ENCODE measurements around the gene HS6ST3. TPM values are rescaled to one million over a fixed set of nuclear protein-coding genes. Genes with fewer than 3 reads are reported as not detected.

The HS6ST3 gene
- total and polyA plus RNA-seq, 2 of the 13 experiments (the other 11 are each of a cell fraction or from before 2014, with no cell fraction given): not detected

DNA sequence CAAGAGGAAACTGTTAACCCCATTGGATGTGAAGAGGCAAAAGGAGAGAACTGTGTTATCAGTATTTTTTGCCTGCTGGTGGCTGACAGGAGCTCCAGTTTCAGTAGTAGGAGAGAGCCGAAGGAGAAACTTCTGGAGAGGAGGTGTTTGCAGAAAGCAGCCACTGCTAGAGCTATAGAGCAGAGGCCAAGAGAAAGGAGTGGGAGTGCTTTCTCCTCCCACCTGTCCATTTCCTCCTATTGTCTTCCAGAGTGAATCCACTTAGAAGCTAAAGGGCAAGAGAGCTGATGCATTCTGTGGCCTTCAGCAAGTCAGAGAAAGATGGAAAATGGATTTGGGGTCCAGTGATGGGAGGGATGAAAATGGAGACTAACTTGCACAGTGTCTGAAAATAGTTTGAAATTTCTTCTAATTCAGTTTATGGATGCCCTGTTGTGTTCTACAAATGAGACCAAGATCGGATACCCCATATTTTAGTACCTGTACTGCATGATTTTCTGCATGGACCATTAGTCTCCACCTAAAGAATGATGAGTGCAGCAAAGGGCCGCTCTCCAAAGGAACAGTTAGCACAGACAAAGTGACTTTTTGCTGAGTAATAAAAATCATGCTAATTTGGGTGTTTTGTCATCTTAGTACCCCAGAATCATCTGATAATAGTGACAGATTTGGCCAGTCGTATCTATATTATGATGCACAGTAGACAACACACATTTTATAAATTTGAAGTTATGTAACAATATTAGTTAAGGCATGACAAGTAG, 10.7 kb downstream of the HS6ST3 start:
- no peak overlapping the region for H2AFZ ChIP-seq (ENCODE audit: low read length)
- ATAC-seq (no peak), DNase-seq (ENCODE audit: low spot score) (no peak), FAIRE-seq (no peak)
- CTCF ChIA-PET (ENCODE audit: low intra/inter-chr PET ratio, low total read pairs): no interaction called here
- H3K9me3 ChIP-seq (ENCODE audit: low read length): no peaks in the 10 kb centered on the region
- H3K9ac ChIP-seq (ENCODE audit: insufficient read depth, low read depth, low read length): no peak overlapping the region
- intact Hi-C loops (cut with micrococcal nuclease; ENCODE audit: unreplicated experiment) (no loop called here), in situ Hi-C loops (cut with HindIII; ENCODE audit: extremely low pct_ligation_motif_present, low pct_unique_long_range_greater_than_20kb) (no loop called here)
- H3K79me2 ChIP-seq (ENCODE audit: insufficient read depth, low read length): no peaks in the 10 kb centered on the region
- TF ChIP-seq MAFF (IDR thresholded peaks at IDR 0.05; ENCODE audit: low read depth, low read length): peak; percentile 25; the same call in 1 of the 2 replicates
- TF ChIP-seq ZNF441 (CRISPR knock-in tag; IDR thresholded peaks at IDR 0.05; ENCODE audit: borderline replicate concordance): no peak
- no peak for TF ChIP-seq ZNF501 (CRISPR knock-in tag; IDR thresholded peaks at IDR 0.05)
- TF ChIP-seq KAT2B (IDR thresholded peaks at IDR 0.05; ENCODE audit: borderline replicate concordance, low read depth, low read length): no peak
- TF ChIP-seq, protein P1, sequence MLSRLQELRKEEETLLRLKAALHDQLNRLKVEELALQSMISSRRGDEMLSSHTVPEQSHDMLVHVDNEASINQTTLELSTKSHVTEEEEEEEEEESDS (CRISPR knock-in tag; IDR thresholded peaks at IDR 0.05; ENCODE audit: borderline replicate concordance): no peak
- TF ChIP-seq ZNF615 (CRISPR knock-in tag; IDR thresholded peaks at IDR 0.05; ENCODE audit: borderline replicate concordance): no peak
- TF ChIP-seq AGO1 (IDR thresholded peaks at IDR 0.05; ENCODE audit: low read depth, low read length, poor library complexity, severe bottlenecking): no peak
- TF ChIP-seq MAFK (conservative IDR thresholded peaks at IDR 0.05 in 1 of 2, IDR thresholded peaks at IDR 0.05 in 1 of 2; ENCODE audit: low read length in 2 of 2): peak in 1 of 2 experiments; percentile 49; a peak in 2 of 4 replicates
- TF ChIP-seq ISL2 (CRISPR knock-in tag; IDR thresholded peaks at IDR 0.05): no peak
- TF ChIP-seq ZNF850 (CRISPR knock-in tag; conservative IDR thresholded peaks at IDR 0.05): no peak
- TF ChIP-seq ZSCAN20 (CRISPR knock-in tag; IDR thresholded peaks at IDR 0.05; ENCODE audit: borderline replicate concordance): no peak
- peaks cover 0 to 9% of the 10 kb centered on the region in 2 experiments; a peak in 2 of 5 replicates for H3K27me3 ChIP-seq (ENCODE audit: control insufficient read depth in 1 of 2, insufficient read depth in 2 of 2, low read length in 2 of 2)
- no TSS peak for BruUV-seq (replicated peaks)
- POLR2A ChIA-PET: no interaction called here
- H3K4me3 ChIP-seq (replicated peaks in 1 of 3; ENCODE audit: insufficient read depth in 1 of 3, low read depth in 2 of 3, low read length in 3 of 3): no peak overlapping the region
- H3K36me3 ChIP-seq (replicated peaks in 1 of 2; ENCODE audit: control insufficient read depth in 1 of 2, insufficient read depth in 2 of 2, low read length in 2 of 2): no peaks in the 10 kb centered on the region
- H3K27ac ChIP-seq (ENCODE audit: extremely low read length, insufficient read depth, low read length): no peak overlapping the region
- no peaks in the 10 kb centered on the region for H3K4me1 ChIP-seq (ENCODE audit: insufficient read depth, low read length)
- no peaks in the 10 kb centered on the region for H4K20me1 ChIP-seq (ENCODE audit: insufficient read depth, low read length)
- WGBS (ENCODE audit: low lambda C conversion rate): 5% methylated on average over 4 of the region's 4 CpGs
- no peak overlapping the region for H3K4me2 ChIP-seq (ENCODE audit: low read depth, low read length)
